Measurements from ENCODE around the gene PBLD.

DNA sequence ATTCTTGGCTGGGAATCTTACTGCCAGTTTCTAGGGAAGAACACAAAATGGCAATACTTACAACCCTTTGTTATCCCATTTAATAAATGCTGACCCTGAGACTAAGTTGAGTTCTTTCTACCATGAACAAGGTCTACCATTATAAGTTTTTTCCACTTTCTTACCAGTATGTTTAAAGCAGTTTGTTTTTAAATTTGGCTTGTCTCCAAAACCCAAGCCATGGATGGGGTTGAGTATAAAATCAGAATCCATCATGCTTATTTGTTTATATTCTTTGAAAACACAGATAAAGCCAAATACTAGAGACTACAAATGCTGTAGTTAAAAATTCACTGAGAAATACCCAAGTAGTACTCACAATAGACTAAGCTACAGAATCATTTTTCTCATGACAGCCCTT is 42.0 kb downstream of the PBLD start:
- TF ChIP-seq POLR2A (IDR thresholded peaks at IDR 0.05) (no peak), POLR2AphosphoS5 (IDR thresholded peaks at IDR 0.05) (no peak)
- TF ChIP-seq, protein P1, sequence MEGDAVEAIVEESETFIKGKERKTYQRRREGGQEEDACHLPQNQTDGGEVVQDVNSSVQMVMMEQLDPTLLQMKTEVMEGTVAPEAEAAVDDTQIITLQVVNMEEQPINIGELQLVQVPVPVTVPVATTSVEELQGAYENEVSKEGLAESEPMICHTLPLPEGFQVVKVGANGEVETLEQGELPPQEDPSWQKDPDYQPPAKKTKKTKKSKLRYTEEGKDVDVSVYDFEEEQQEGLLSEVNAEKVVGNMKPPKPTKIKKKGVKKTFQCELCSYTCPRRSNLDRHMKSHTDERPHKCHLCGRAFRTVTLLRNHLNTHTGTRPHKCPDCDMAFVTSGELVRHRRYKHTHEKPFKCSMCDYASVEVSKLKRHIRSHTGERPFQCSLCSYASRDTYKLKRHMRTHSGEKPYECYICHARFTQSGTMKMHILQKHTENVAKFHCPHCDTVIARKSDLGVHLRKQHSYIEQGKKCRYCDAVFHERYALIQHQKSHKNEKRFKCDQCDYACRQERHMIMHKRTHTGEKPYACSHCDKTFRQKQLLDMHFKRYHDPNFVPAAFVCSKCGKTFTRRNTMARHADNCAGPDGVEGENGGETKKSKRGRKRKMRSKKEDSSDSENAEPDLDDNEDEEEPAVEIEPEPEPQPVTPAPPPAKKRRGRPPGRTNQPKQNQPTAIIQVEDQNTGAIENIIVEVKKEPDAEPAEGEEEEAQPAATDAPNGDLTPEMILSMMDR (IDR thresholded peaks at IDR 0.05 in 8 of 11, conservative IDR thresholded peaks at IDR 0.05 in 3 of 11): no peak

Measured in spleen (tissue), 7 donors.